CMK (cell line): Measurements from ENCODE around the gene EPOP.

Experiments used
- DNase-seq: peaks from one replicate; pipeline ENCODE4 v3.0.0-alpha.2; 2010; ENCODE audit warnings: low read depth

EPOP gene

DNA sequence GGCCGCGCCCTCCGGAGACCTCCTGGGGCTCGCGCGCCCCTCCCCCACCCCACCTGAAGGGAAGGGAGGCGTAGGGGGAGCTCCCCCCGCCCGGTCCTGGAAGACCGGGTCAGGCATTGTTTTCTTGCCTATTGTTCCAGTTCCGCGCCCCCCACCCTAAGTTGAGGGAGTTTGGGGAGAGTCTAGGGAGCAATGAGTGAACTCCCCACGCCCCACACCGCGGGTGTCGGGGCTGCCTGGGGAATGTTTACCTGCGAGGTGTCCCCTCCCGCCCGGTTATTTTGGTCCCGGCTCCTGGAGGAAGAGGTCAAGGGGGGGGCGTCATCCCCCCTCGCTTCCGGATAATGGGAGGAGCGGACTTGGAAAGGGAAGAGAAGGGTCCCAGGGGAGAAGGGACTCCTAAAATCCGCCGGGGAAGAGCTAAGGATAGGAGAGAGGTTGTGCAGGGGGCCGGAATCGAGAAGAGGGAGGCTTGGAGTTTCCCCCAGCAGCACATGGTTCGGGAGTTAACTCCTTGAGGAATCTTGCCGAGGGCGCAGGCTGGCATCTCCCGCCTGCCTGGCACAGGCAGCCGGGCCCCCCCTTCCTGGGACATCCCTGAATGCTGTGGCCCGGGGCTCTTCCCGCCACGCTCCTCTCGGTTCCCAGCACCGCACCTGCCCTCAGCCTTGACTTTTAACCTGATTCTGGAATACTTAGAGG is 31.2 kb upstream of the EPOP start:
- DNase-seq: no peak

DNA sequence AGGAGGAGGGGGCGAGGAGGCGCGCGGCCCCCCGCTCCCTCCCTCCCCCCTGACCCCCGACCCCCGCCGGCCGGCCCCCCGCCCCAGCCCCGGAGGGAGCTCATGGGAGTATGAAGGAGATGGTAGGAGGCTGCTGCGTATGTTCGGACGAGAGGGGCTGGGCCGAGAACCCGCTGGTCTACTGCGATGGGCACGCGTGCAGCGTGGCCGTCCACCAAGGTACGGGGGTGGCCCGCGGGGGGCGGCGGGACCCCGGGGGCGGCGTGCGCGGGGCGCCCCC is 30.7 kb upstream of the EPOP start:
- DNase-seq: no peak

DNA sequence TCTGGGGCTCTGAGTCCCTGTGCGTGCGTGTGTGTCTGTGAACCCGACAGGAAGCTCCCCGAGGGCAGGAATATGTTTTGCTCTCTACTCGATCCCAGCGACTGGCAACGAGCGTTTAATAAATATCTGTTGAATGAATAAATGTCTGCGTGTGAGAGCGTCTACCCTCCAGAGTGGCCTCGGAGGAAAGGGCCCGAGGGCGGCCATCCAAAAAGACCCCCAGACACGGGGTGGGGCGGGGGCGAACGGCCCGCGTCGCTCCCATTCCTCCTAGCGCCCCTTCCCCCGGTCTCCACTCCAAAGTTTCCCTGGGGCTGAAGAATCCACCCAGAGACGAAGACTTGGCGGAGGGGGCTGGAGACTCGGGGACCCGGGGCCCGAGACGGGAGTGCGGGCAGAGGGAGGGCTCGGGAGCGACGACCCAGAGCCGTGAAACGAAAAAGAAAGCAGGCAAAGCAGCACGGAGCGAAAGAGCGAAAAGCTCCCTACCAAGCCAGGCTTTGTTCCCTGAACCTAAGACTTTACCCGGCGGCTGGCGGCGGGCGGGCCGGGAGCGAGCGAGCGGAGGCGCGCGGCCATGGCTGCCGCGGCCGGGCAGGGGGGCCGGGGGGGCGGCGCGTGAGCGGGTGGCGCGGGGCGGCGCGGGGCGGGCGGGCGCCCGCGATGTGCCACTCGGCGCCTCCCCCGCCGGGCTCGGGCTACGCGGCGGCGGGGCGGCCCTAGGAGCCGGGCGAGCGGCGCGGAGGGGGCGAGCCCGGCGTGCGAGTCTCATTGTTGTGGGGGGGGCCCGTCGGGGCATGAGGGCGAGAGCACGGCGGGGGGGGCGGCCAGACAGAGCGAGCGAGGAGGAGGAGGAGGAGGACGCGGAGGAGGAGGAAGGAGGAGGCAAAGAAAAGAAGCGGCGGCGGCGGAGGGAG is 30.1 kb upstream of the EPOP start, which contains the start of gene MLLT6:
MLLT6 (plus strand) TSS at position 668 of the 917 bp plus-strand sequence. CDS start 360 bp downstream, outside the sequence.
- no peak for DNase-seq

DNA sequence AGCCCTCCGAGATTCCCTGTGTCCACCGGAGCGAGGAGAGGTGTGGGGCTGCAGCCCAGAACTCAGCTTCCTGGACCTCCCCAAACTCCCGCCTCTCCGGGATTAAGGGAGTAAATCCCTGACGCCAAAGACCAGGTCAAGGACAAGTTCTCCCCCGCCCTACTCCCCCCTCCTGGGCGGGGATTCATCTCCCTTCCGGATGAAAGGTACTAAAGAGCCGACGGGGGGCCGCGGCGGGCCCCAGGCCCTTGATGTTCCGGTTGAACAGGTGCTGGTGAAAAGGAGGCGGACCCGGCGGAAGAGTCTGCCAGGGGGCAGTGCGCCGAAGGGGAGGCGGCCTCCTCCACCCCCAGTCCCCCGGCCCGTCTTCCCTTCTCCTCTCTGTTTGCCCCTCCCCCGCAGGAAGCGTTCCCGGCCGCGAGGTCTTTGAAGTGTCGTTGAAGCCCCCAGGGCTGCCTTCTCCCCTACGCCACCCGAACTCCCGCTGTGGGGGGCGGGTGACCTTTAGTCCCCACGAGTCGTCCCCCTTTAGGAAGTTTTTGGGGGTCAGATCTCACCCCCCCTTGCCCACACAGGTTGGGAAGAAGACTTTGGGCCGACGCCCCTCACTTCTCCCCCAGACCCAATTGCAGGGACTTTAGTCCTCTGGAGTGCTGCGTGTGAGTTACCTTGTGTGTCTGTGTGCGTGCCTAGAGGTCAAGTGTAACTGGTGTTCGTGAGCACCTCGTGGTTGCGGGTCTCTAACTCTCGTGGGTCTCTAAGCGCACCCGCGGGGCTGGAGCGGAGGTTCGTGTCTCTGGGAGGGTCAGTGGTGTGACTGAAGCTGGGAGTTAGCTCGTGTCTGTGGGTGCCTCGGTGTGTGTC is 29.2 kb upstream of the EPOP start:
- peak; percentile 90 for DNase-seq

DNA sequence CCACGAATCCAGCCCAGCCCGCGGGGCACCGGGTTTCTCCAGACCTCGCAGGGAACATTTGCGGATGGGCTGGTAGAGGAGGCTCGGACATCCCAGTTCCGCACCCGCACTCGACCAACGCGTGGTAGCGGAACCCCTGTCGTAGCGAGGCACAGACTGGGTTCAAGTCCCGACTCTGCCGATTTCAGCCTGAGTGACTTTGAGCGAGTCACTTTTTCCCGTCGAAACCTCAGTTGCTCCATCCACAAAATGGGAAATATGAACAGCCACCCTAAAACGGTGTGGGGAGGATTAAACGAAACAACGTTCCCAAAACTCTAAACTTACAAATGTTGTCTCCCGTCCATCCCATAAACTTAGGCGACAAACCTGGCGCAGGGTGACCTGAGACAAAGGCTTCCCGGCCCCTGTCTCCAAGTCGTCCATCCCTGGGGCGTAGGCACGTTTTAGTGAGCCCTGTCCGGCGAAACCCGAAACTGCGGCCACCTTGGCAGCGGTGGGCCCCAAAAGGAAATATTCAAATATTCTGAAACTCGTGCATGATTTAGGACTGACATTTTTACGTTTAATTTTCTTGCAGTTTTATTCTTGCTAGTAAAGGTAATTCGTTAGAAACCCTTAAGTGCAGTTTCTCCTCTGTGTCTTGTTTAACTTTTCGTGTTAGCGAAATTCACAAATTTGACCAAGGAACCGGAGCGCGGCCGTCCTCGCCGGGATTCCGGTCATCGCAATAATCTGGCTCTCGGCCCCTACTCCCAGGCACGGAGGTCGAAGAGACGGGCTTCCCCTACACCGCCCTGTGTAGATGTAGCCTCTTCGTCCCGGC is 28.4 kb upstream of the EPOP start:
- no peak for DNase-seq

DNA sequence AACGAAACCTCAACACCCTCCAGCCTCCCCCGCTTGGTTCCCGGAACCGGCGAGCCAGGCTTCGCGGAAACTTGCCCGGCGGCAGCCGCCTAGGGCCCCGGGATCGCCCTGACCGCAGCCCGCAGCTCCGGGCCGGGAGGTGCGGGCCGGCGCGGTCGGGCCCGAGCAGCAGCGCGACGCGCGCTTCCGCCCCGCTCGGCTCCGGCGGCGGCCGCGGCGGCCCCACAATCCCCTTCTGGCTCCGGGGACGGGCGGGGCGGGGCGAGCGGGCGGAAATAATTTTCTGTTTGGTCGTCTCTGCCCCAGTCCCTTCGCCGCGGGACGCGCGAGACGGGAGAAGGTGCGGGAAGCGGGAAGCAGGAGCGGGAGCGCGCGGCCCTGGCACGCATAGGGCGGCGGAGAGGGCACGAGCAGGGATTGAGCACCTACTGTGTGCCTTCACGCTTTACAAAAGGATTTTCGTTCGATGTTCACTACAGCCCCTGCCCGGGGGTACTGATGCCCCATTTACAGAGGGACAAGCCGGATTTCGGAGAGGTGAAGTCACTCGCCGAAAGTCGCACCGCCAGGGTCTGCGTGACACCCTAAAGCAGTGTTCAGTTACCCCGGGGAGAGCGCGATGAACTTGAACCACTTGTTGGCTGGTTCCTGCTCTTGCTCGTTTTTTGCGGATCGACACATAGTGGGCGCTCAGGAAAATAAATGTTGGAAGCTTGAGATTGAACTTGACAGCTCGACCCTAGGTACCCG is 27.6 kb upstream of the EPOP start:
- no peak for DNase-seq

DNA sequence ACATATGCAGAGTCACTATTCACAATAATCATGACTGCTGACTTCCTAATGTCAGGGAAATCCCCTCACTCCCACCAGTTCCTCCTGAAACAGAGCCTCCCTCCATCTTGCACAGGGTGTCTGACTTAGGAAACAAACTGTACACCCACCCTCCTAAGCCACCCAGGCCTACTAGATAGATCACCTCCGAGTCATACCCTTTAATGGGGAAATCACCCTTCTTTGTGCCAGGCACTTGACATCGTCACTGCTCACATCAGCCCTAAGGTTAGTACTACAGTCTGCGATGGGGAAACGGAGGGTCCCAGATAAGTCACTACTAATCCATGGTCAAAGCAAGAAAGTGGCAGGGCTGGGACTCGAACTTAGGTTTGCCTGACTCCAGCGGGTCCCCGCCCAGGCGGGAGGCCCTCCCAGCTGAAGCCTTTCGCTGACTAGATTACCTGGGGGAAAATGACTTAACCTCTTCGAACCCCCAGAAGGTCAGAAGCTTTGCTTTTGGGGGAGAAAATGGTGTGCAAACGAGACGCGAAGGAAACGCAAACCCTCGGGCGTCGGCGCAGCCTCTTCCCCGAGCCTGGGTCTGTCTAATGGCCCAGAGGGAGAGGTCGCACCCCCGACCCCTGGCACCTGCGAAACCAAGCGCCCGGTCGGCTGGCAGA is 26.9 kb upstream of the EPOP start:
- DNase-seq: no peak

DNA sequence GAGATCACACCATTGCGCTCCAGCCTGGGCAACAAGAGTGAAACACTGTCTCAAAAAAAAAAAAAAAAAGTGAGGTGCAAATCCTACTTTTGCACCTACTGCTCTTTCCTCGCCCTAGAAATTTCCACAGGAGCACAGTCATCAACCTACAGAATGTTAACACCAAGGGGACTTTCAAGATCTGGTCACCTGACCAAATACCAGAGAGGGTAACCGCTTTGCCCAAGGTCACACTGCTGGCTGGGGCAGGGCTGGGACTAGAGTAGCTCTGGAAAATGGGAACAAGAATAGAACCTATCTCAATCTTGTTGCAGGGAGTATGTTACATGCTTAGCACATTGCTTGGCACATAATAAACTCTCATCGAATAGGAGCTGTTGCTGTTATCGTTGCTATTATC is 24.0 kb upstream of the EPOP start:
- DNase-seq: no peak

DNA sequence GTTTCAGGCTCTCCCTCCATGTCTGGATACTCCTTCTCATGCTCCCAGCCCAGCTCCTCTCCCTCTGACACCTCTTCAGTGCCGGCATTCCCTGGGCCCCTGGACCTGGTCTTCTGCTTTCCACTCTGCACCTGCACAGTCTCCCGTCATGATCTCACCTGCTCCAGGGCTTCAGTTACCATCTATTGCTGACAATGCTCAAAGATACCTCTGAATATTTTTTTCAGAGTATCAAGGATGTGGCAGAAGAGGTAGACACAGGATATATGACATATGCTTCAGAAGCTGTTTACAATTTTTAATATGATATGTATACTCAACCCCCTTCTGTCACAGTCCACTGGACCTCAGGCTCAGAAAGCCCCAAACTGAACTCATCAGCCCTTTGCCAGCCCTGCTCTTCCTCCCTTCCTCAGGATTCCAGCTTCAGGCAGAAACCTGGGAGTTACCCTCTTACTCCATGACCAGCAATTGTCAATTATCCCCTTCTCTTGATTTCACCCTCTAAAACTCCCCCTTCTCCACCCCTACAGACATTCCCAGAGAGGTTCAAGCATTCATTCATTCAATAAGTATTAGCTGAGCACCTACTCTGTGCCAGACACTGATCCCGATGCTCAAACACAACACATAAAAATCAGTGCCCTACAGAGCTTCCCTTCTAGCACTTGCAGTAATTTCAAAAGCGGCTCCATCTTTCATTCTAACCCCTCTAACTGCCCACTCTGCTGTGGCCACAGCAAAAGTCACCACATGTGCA is 22.5 kb upstream of the EPOP start:
- no peak for DNase-seq

DNA sequence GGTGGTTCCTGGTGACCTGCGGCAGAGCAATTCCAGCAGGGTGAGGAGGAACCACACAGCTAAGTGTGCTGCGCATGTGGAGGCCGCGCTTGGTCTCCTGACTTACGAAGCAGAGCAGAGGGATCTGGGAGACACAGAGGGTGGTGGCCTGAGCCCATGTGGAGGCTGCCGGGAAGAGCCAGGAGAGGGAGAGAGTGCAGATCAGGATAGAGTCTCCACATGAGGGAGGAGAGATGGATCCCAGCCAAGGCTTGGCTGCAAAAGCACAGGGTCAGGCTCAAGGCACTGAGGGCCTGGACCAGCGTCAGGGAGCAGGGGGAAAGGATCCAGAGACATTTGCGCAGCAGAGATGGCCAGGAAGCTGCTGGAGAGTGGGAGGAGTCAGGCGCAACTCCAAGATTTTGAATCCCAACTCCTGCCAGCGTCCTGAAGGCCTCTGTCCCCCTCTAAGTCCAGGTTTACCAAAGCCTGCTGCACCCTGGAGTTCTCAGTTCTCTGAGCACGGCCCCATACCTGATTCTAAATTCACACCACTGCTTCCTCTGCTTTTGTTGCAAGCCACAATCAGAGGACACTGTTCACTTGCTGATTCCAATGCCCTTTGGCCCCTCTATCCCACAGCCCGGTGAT is 19.1 kb upstream of the EPOP start:
- DNase-seq: no peak

DNA sequence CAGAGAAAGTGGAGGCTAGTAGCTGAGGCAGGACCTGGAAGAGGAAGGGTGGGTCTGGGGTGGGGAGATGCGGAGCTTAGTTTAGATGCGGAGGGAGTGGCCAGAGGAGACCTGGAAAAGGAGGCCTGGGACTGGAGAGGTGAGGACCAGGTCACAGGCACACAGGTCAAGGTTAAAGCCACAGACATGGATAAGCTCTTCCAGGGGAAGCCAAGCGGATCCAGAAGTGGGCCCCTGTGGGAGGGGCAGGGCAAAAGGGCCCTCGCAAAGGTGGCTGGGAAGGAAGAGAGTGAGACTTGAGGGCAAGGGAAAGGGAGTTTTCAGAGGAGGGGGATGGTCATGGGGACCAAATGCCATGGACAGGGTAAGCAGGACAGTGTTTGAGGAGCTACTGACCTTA is 16.4 kb upstream of the EPOP start:
- DNase-seq: no peak

DNA sequence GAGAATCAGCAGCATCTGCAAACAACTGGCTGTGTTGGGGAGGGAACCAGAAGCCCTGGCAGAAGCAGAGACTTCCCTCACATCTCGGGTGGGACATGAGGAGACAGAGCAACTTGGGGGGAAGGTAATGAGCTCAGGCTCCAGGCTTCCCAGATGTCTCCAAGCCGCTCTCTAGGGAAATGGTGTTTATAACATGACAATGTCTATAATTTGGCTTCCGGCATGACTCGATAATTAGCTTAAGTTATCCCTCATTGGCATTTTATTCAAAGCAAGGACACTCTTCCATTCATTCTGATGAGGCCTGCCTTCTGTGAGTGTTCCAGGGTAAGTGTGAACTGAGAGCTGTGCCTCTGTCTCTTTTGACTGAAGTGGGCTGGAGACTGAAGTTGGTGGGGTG is 15.6 kb upstream of the EPOP start:
- DNase-seq: no peak

DNA sequence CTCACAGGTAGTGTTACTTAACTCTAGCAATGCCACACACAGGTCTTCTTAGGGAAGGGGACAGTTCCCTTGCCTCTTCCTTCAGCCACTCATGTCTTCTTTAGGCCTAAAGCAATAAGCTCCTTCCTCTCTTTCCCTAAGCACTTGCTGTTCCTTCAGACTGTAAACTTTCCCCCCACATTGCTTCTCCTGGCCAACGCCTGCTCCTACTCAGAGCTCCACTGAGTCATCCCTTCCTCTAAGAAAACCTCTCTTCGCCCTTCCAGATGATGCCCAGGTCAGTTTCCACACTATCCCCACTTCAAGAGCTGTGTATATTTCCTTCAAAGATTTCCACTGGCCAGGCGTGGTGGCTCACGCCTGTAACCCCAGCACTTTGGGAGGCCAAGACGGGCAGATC is 12.5 kb upstream of the EPOP start:
- no peak for DNase-seq

DNA sequence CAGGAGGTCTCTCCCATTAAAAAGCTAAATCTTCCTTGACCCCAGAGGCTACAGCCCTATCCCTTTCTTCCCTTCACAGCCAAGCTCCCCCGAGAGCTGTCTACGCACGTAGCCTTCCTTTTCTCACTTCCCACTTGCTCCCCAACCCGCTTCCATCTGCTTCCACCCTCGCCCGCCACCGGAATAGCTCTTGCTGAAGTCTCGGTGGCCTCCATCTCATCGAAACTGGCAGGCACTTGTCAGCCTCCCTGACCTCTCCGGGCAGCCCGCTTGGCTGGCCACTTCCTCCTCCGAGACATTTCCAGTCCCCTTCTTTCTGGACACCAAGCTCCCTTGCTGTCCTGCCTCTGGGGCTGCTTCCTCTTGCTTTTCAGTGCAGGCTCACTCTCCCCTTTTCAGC is 10.7 kb upstream of the EPOP start:
- no peak for DNase-seq

DNA sequence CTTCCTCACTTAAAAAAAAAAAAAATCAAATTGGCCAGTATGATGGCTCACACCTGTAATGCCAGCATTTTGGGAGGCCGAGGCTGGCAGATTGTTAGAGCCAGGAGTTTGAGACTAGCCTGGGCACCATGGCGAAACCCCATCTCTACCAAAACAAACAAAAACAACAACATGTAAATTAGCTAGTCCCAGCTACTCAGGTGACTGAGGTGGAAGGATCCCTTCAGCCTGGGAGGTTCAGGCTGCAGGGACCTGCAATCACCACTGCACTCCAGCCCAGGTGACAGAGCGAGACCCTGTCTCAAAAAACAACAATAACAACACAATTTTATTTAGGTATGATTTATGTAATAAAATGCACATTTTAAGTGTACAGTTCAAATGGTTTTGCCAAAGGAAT is 6.3 kb upstream of the EPOP start:
- DNase-seq: no peak

DNA sequence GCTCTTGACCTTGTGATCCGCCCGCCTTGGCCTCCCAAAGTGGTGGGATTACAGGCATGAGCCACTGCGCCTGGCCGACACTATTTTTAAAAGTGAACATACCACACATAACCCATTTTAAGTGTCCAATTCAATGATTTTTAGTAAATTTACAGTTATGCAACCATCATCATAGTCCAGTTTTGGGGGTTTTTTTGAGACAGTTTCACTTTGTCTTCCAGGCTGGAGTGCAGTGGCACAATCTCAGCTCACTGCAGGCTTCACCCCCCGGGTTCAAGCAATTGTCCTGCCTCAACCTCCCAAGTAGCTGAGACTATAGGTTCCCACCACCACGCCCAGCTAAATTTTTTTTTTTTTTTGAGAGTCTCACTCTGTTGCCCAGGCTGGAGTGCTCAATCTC is 3.1 kb upstream of the EPOP start:
- DNase-seq: no peak

DNA sequence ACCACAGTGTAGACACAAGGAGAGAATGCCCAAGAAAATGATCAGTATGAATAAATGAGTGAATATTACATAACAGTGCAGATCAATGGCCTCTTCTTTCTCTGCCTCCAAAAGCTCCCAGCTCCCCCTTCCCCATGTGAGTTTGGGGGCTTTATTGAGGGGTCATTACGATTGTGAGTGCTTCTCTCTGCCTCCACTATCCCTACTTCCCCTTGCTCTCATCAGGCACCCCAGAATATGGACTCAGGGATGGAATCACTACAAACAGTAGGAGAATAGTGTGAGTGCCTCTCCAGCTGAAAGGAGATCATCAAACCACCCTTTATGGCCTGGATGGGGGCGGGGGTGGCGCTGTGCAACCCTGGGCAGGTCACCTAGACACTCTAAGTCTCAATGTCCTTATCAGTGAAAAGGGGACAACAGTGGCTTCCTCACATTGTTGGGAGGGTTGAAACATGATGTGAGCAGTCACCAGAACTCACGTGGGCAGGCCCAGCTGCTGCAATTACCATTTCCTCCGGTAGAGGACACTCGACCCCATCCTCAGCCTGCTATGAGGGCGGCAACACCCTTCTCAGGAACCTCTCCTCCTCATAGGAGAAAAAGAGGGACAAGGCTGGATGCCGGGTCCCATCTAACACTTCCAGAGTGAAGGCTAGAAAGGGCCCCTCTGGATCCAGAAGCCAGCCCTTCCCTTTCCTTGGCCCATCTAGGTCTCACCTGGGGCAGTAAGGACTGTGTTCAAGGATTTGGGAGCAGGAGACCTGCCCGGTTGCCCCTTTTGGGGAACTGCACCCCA is 2.1 kb upstream of the EPOP start:
- peak; percentile 92 for DNase-seq

DNA sequence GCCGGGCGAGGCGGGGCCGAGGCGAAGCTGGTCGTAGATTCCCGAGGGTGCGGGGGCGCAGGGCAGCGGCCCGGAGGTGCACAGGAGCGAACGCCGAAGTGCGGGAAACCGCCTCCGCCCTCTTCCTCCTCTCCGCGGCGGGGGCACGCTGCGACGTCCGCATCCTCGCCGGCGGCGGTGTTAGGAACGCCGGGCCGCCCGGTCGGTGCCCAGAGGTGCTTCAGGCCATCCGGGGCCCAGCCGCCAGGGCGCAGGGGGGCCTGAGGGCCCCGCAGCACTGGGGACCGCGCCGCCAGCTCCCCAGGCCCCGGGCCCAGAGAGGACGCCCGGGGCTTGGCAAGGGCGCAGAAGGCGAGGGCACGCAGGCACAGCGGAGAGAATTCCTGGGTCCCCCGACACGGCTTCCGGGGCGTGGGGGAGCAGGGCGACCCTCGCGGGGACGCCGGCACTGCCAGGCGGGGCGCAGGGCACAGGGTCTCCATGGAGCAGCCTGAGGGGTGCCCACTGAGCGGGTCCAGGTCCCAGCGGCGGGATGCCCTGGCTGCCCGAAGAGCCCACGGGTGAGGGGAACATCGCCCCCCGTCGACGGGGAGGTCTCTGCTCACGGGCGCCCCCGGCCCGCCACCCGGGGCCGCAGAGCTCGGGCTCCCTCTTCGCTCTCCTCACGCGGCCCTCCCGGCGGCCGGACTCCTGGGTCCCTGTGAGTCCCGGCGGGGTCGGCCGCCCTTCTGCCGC is 576 bp downstream of the EPOP start:
- no peak for DNase-seq
